OCI-LY1 (cell line): ENCODE data around the gene BTBD10.

Experiments
- H2AFZ ChIP-seq: fragments of 200-600 bp; sonication (generic), shearing (Covaris generic); 2 replicates; pipeline ENCODE4 v1.6.0; 2014; ENCODE audit warnings: antibody characterized with exemption, mild to moderate bottlenecking, low read length
- H3F3A ChIP-seq: fragments of 200-600 bp; sonication (generic), shearing (Covaris generic); 2 replicates; pipeline ENCODE4 v1.6.0; 2014; ENCODE audit warnings: mild to moderate bottlenecking, antibody characterized with exemption, low read length, moderate library complexity; ENCODE audit not compliant: insufficient read depth
- H3K27ac ChIP-seq: fragments of 200-600 bp; sonication (generic); 2 replicates; pipeline ENCODE4 v1.5.1; 2014; ENCODE audit warnings: low read length, mixed run types, mild to moderate bottlenecking, low read depth; ENCODE audit not compliant: poor library complexity, severe bottlenecking
- H3K27me3 ChIP-seq: fragments of 200-600 bp; sonication (generic); 2 replicates; pipeline ENCODE4 v1.6.0; 2014; ENCODE audit warnings: antibody characterized with exemption, mild to moderate bottlenecking, low read length, moderate library complexity; ENCODE audit not compliant: insufficient read depth
- H3K36me3 ChIP-seq: fragments of 200-600 bp; sonication (generic); 2 replicates; pipeline ENCODE4 v1.6.1; 2014; ENCODE audit warnings: mild to moderate bottlenecking, antibody characterized with exemption, low read length, moderate library complexity, mixed read lengths; ENCODE audit not compliant: insufficient read depth
- H3K4me1 ChIP-seq: fragments of 200-600 bp; sonication (generic); 2 replicates; pipeline ENCODE4 v1.5.1; 2014; ENCODE audit warnings: mild to moderate bottlenecking, low read length, moderate library complexity; ENCODE audit not compliant: insufficient read depth, severe bottlenecking
- H3K4me2 ChIP-seq: fragments of 200-600 bp; sonication (generic), shearing (Covaris generic); 2 replicates; pipeline ENCODE4 v1.6.1; 2014; ENCODE audit warnings: low read length
- H3K4me3 ChIP-seq: fragments of 200-600 bp; sonication (generic); 2 replicates; pipeline ENCODE4 v1.5.1; 2014; ENCODE audit warnings: low read length, low read depth, mild to moderate bottlenecking, mixed read lengths; ENCODE audit not compliant: poor library complexity, severe bottlenecking
- H3K79me2 ChIP-seq: fragments of 200-600 bp; shearing (Covaris generic); 2 replicates; pipeline ENCODE4 v1.6.1; 2016; ENCODE audit warnings: mixed run types, low read length, mixed read lengths; ENCODE audit not compliant: insufficient read depth
- H3K9ac ChIP-seq: fragments of 200-600 bp; sonication (generic), shearing (Covaris generic); 2 replicates; pipeline ENCODE4 v1.6.1; 2014; ENCODE audit warnings: mild to moderate bottlenecking, low read length, mixed read lengths
- H3K9me2 ChIP-seq: fragments of 200-600 bp; sonication (generic), shearing (Covaris generic); 2 replicates; pipeline ENCODE4 v1.6.1; 2014; ENCODE audit warnings: low read depth, mild to moderate bottlenecking, low read length, mixed read lengths
- H3K9me3 ChIP-seq: fragments of 200-600 bp; shearing (Covaris generic); 2 replicates; pipeline ENCODE4 v1.6.1; 2014; ENCODE audit warnings: low read length, mixed read lengths
- H4K20me1 ChIP-seq: fragments of 200-600 bp; sonication (generic), shearing (Covaris generic); 2 replicates; pipeline ENCODE4 v1.6.0; 2016; ENCODE audit warnings: mild to moderate bottlenecking, low read length; ENCODE audit not compliant: insufficient read depth
- CTCF ChIP-seq: fragments of 200-600 bp; sonication (generic), shearing (Covaris generic); IDR thresholded peaks from 2 replicates; pipeline ENCODE4 v1.5.1; 2017; ENCODE audit warnings: mild to moderate bottlenecking, antibody characterized with exemption, low read length, moderate library complexity, mixed read lengths
- EZH2 ChIP-seq: fragments of 200-600 bp; sonication (generic), shearing (Covaris generic); IDR thresholded peaks from 2 replicates; pipeline ENCODE4 v1.8.0; 2017; ENCODE audit warnings: borderline replicate concordance, mixed run types, mild to moderate bottlenecking, antibody characterized with exemption, low read length, moderate library complexity, mixed read lengths

Gene BTBD10

GRCh38 chr11:13343931-13344717 lies 118.9 kb downstream of the BTBD10 start:
- Histone ChIP-seq H3K9me2 (no peaks in the 10 kb centered on the region), H3K9ac (no peak overlapping the region), H3K4me1 (peaks cover 8% of the 10 kb centered on the region), H3K27me3 (no peaks in the 10 kb centered on the region), H3K4me3 (no peak overlapping the region), H3K27ac (no peak overlapping the region), H2AFZ (no peak overlapping the region), H3K9me3 (no peaks in the 10 kb centered on the region), H3K36me3 (no peaks in the 10 kb centered on the region), H3K4me2 (no peak overlapping the region), H3F3A (no peaks in the 10 kb centered on the region), H3K79me2 (no peaks in the 10 kb centered on the region), H4K20me1 (no peaks in the 10 kb centered on the region)
- TF ChIP-seq CTCF: peak; percentile 82
- no peak for TF ChIP-seq EZH2

DNA sequence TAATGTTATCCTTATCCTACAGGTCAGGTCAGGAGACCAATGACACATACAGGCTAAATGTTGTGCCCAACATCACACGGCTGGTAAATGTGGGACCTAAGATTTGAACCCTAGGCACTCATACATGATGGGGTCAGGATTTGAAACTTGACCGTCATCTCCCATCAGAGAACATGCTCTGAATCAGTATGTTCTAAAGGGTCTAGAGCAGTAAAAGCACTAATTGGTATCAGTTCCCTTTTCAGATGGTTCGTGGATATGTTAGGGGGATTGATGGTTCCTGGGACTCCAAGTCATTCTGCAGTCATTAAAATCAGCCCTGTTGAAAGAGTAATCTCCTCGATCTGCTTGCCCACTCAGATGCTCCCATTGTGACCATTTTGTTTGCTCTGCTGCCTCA lies 120.0 kb downstream of the BTBD10 start:
- no peak overlapping the region for H3K27ac ChIP-seq
- TF ChIP-seq CTCF: no peak
- TF ChIP-seq EZH2: no peak

GRCh38 chr11:13341026-13341425 lies 122.0 kb downstream of the BTBD10 start:
- Histone ChIP-seq H3K4me1 (peaks cover 12% of the 10 kb centered on the region), H3K9me3 (no peaks in the 10 kb centered on the region), H2AFZ (no peak overlapping the region), H3K9me2 (no peaks in the 10 kb centered on the region), H3K27ac (no peak overlapping the region), H3K36me3 (no peaks in the 10 kb centered on the region), H4K20me1 (no peaks in the 10 kb centered on the region), H3F3A (no peaks in the 10 kb centered on the region), H3K4me3 (no peak overlapping the region), H3K4me2 (no peak overlapping the region), H3K79me2 (no peaks in the 10 kb centered on the region), H3K9ac (no peak overlapping the region), H3K27me3 (no peaks in the 10 kb centered on the region)
- TF ChIP-seq EZH2: no peak
- TF ChIP-seq CTCF: no peak

More for the DNA sequence above, 120.0 kb downstream of the BTBD10 start:
- Histone ChIP-seq H2AFZ (no peak overlapping the region), H3K9me2 (no peaks in the 10 kb centered on the region), H3K4me1 (peaks cover 5% of the 10 kb centered on the region), H3K9ac (no peak overlapping the region), H3K36me3 (no peaks in the 10 kb centered on the region), H3F3A (no peaks in the 10 kb centered on the region), H4K20me1 (no peaks in the 10 kb centered on the region), H3K27me3 (no peaks in the 10 kb centered on the region), H3K4me3 (no peak overlapping the region), H3K79me2 (no peaks in the 10 kb centered on the region), H3K9me3 (no peaks in the 10 kb centered on the region), H3K4me2 (no peak overlapping the region)
